HCT116 (cell line): ENCODE measurements around the gene HPGDS. TPM values are rescaled to one million over a fixed set of nuclear protein-coding genes. Genes with fewer than 3 reads are reported as not detected.
A peak's percentile ranks its signal among the peaks of the same experiment; 100 is the strongest.

Experiments used
- ATAC-seq: fragments of 200-7000 bp; cut with Tn5 transposase; 2 replicates; pipeline ENCODE4 v1.9.1; 2020; ENCODE audit warnings: mild to moderate bottlenecking, moderate library complexity
- BruUV-seq: library from RNA; stranded (reverse); fragments of 400-500 nt; replicated peaks from 2 replicates; lab custom pipeline; 2021; lab: Mats Ljungman, UMichigan
- CTCF ChIA-PET: fragments of 300-600 bp; sonication (Branson Sonifier 250); formaldehyde crosslinking; loops from one replicate; lab custom pipeline; 2021; ENCODE audit warnings: antibody characterized with exemption; lab: Charles Lee
- POLR2A ChIA-PET: fragments of 300-600, 350-600 bp; sonication (Branson Sonifier 250); formaldehyde crosslinking; loops from one replicate; lab custom pipeline; 2021; ENCODE audit warnings: antibody characterized with exemption; lab: Charles Lee
- RAD21 ChIA-PET, 2 experiments: fragments of 300-600 bp; sonication (Branson Sonifier 250); formaldehyde crosslinking; loops; one replicate each; lab custom pipeline; 2023; ENCODE audit warnings: low total read pairs in 2 of 2; ENCODE audit not compliant: uncharacterized antibody in 2 of 2, unreplicated experiment in 2 of 2, low non-redundant PET in 1 of 2; lab: Charles Lee
- DNase-seq: peaks from one replicate; pipeline ENCODE4 v3.0.0-alpha.2; 2010; ENCODE audit warnings: low read depth, low spot score
- H2AFZ ChIP-seq: fragments of 200-600 bp; shearing (Covaris generic), sonication (generic); 2 replicates; pipeline ENCODE4 v1.6.1; 2017; ENCODE audit warnings: low read depth, mixed run types, mixed read lengths, antibody characterized with exemption, low read length; ENCODE audit not compliant: poor library complexity, severe bottlenecking
- H3K27ac ChIP-seq: 2 replicates; pipeline ENCODE4 v1.5.1; 2012; ENCODE audit warnings: low read depth, low read length
- H3K27me3 ChIP-seq: fragments of 200-600 bp; sonication (generic); 2 replicates; pipeline ENCODE4 v1.6.1; 2016; ENCODE audit warnings: mixed run types, low read length, mixed read lengths; ENCODE audit not compliant: insufficient read depth
- H3K36me3 ChIP-seq, 2 experiments: fragments of 200-500 bp in 1 of 2; fragments of 200-600 bp in 1 of 2; sonication (Bioruptor generic) in 1 of 2; sonication (generic) in 1 of 2; 2 replicates each; pipeline versions ENCODE4 v1.5.1 to v1.6.1; 2014 to 2016; ENCODE audit warnings: low read length in 2 of 2, inconsistent platforms in 1 of 2, mixed read lengths in 1 of 2, mixed run types in 1 of 2; ENCODE audit not compliant: insufficient read depth in 2 of 2, control insufficient read depth in 1 of 2
- H3K4me1 ChIP-seq, 2 experiments: fragments of 200-600 bp in 1 of 2; sonication (generic) in 1 of 2; 2 replicates each; pipeline versions ENCODE4 v1.5.1 to v1.6.1; 2012 to 2017; ENCODE audit warnings: low read length in 2 of 2, inconsistent platforms in 1 of 2, mild to moderate bottlenecking in 1 of 2, mixed read lengths in 1 of 2, mixed run types in 1 of 2, moderate library complexity in 1 of 2; ENCODE audit not compliant: insufficient read depth in 2 of 2, control insufficient read depth in 1 of 2
- H3K4me2 ChIP-seq: fragments of 200-600 bp; sonication (generic); 2 replicates; pipeline ENCODE4 v1.6.1; 2017; ENCODE audit warnings: mixed run types, low read length, mixed read lengths
- H3K4me3 ChIP-seq, 2 experiments: fragments of 200-600 bp in 1 of 2; sonication (generic) in 1 of 2; replicated peaks in 1 of 2; 2 replicates each; pipeline ENCODE4 v1.5.1; 2011 to 2016; ENCODE audit warnings: low read length in 2 of 2, control low read depth in 1 of 2, low read depth in 1 of 2, mild to moderate bottlenecking in 1 of 2, mixed read lengths in 1 of 2, mixed run types in 1 of 2
- H3K79me2 ChIP-seq: fragments of 200-600 bp; sonication (generic); 2 replicates; pipeline ENCODE4 v1.6.1; 2017; ENCODE audit warnings: mild to moderate bottlenecking, mixed run types, low read length, moderate library complexity, mixed read lengths; ENCODE audit not compliant: insufficient read depth
- H3K9ac ChIP-seq: fragments of 200-600 bp; sonication (generic); 2 replicates; pipeline ENCODE4 v1.6.1; 2016; ENCODE audit warnings: low read length, mixed read lengths
- H3K9me2 ChIP-seq: fragments of 200-600 bp; sonication (generic), shearing (Covaris generic); 2 replicates; pipeline ENCODE4 v1.6.1; 2017; ENCODE audit warnings: mixed run types, mild to moderate bottlenecking, moderate library complexity; ENCODE audit not compliant: insufficient read depth
- H3K9me3 ChIP-seq, 2 experiments: fragments of 200-500 bp in 1 of 2; fragments of 200-600 bp in 1 of 2; sonication (Bioruptor generic) in 1 of 2; sonication (generic) in 1 of 2; 2 replicates each; pipeline ENCODE4 v1.6.1; 2014 to 2017; ENCODE audit warnings: low read length in 2 of 2, mixed read lengths in 2 of 2, inconsistent platforms in 1 of 2, low read depth in 1 of 2, mild to moderate bottlenecking in 1 of 2, mixed run types in 1 of 2, moderate library complexity in 1 of 2; ENCODE audit not compliant: control insufficient read depth in 1 of 2, insufficient read depth in 1 of 2
- H4K20me1 ChIP-seq: fragments of 200-600 bp; sonication (generic), shearing (Covaris generic); 2 replicates; pipeline ENCODE4 v1.6.1; 2017; ENCODE audit warnings: mixed run types, mild to moderate bottlenecking, moderate library complexity; ENCODE audit not compliant: insufficient read depth
- CTCF ChIP-seq, 3 experiments: fragments of 200-600 bp in 1 of 3; sonication (generic) in 1 of 3; IDR thresholded peaks in 2 of 3; conservative IDR thresholded peaks in 1 of 3; 2 replicates each; pipeline ENCODE4 v1.5.1; 2012 to 2017; ENCODE audit warnings: low read depth in 2 of 3, low read length in 2 of 3, antibody characterized with exemption in 1 of 3, borderline replicate concordance in 1 of 3, control low read depth in 1 of 3, mild to moderate bottlenecking in 1 of 3, mixed read lengths in 1 of 3, mixed run types in 1 of 3, moderate library complexity in 1 of 3; ENCODE audit not compliant: insufficient read depth in 1 of 3
- ELF1 ChIP-seq: IDR thresholded peaks from 2 replicates; pipeline ENCODE4 v1.6.1; 2012; ENCODE audit warnings: low read depth, borderline replicate concordance
- FOSL1 ChIP-seq: IDR thresholded peaks from 2 replicates; pipeline ENCODE4 v1.6.1; 2012; ENCODE audit warnings: low read depth
- RAD21 ChIP-seq: IDR thresholded peaks from 2 replicates; pipeline ENCODE4 v1.6.1; 2012; ENCODE audit warnings: low read depth, mild to moderate bottlenecking
- REST ChIP-seq: IDR thresholded peaks from 2 replicates; pipeline ENCODE4 v1.6.1; 2012; ENCODE audit warnings: low read depth
- SP1 ChIP-seq: IDR thresholded peaks from 2 replicates; pipeline ENCODE4 v1.6.1; 2012; ENCODE audit warnings: low read depth
- ZBTB33 ChIP-seq: IDR thresholded peaks from 2 replicates; pipeline ENCODE4 v1.6.1; 2011; ENCODE audit warnings: mild to moderate bottlenecking, low read length, moderate library complexity; ENCODE audit not compliant: insufficient replicate concordance; ENCODE audit errors: extremely low read depth
- ZFX ChIP-seq: fragments of 450-650 bp; IDR thresholded peaks from 2 replicates; pipeline ENCODE4 v1.6.1; 2017
- intact Hi-C: fragments of 100-400 bp; cut with micrococcal nuclease; formaldehyde crosslinking; loops from 2 replicates; pipeline ENCODE4 v1.10.0; 2022
- total RNA-seq: library from RNA; stranded (reverse); gene quantifications from one replicate; pipeline ENCODE4 v1.2.1, GENCODE V29; 2021; ENCODE audit not compliant: unreplicated experiment

HPGDS gene
- total RNA-seq, 1 experiment from 2014 or later, result not detected

GRCh38 chr4:94304365-94304971 lies 38.2 kb downstream of the HPGDS start:
- H4K20me1 ChIP-seq, result no peaks in the 10 kb centered on the region
- no peak overlapping the region for H2AFZ ChIP-seq
- H3K9ac ChIP-seq, result no peak overlapping the region
- ChIA-PET POLR2A (no interaction called here), RAD21 (no interaction called here), CTCF (interaction anchor here (1.4 to 1.9 kb wide), 2 partner anchors 16 to 103 kb away, joined by 4 to 5 read pairs; no protein-coding TSS in a partner anchor)
- TF ChIP-seq REST (no peak), ZFX (no peak), RAD21 (peak; percentile 76), ELF1 (no peak), FOSL1 (no peak), CTCF (IDR thresholded peaks at IDR 0.05 in 2 of 3, conservative IDR thresholded peaks at IDR 0.05 in 1 of 3; ENCODE audit: borderline replicate concordance in 1 of 3, insufficient read depth in 1 of 3, low read depth in 2 of 3, low read length in 2 of 3) (peak; percentile 53 to 74 (median 64); a peak in 5 of 6 replicates), ZBTB33 (no peak), SP1 (no peak)
- no peak overlapping the region for H3K4me2 ChIP-seq
- intact Hi-C loops, result loop anchor here (1.0 to 10.0 kb wide), 4 partner anchors 86 to 810 kb away; no protein-coding TSS in a partner anchor
- H3K27ac ChIP-seq, result no peak overlapping the region
- no peaks in the 10 kb centered on the region for H3K9me3 ChIP-seq
- no peaks in the 10 kb centered on the region for H3K4me1 ChIP-seq
- no peaks in the 10 kb centered on the region for H3K36me3 ChIP-seq
- H3K27me3 ChIP-seq, result no peaks in the 10 kb centered on the region
- H3K4me3 ChIP-seq, result no peak overlapping the region
- ATAC-seq (peak; percentile 69), DNase-seq (peak; percentile 27)
- no peaks in the 10 kb centered on the region for H3K79me2 ChIP-seq
- BruUV-seq, result no TSS peak
- H3K9me2 ChIP-seq, result no peaks in the 10 kb centered on the region
